Testis (tissue), 3 donors: ENCODE results near the gene EVC. TPM values are rescaled to one million over a fixed set of nuclear protein-coding genes. Genes with fewer than 3 reads are reported as not detected.

ENCODE experiments used
- DNase-seq: peaks from one replicate; pipeline ENCODE4 v3.0.0-alpha.2; 2019
- H3K27ac ChIP-seq, 2 donors: fragments of 200-600 bp; sonication (generic); one replicate each; pipeline ENCODE4 v1.5.1; 2019
- H3K27me3 ChIP-seq: fragments of 200-600 bp; sonication (generic); one replicate; pipeline ENCODE4 v1.5.1; 2019
- H3K36me3 ChIP-seq: fragments of 200-600 bp; sonication (generic); one replicate; pipeline ENCODE4 v1.5.1; 2017; ENCODE audit warnings: low read depth; ENCODE audit errors: missing control alignments
- H3K4me1 ChIP-seq: fragments of 200-600 bp; sonication (generic); one replicate; pipeline ENCODE4 v1.5.1; 2019
- H3K4me3 ChIP-seq, 2 donors: fragments of 200-600 bp; sonication (generic); one replicate each; pipeline ENCODE4 v1.5.1; 2017 to 2019
- H3K9me3 ChIP-seq: fragments of 200-600 bp; sonication (generic); one replicate; pipeline ENCODE4 v1.5.1; 2017
- POLR2A ChIP-seq: fragments of 450-650 bp; IDR thresholded peaks from one replicate; pipeline ENCODE4 v1.6.1; 2017; ENCODE audit warnings: antibody characterized with exemption, mild to moderate bottlenecking, moderate library complexity
- WGBS, 2 donors: methylation state at CpG; one replicate each; pipeline ENCODE4 v1.1.5; 2018; 5-methylcytosine and 5-hydroxymethylcytosine counted together
- intact Hi-C: fragments of 100-400 bp; cut with DNase I; formaldehyde crosslinking; loops from one replicate; pipeline ENCODE4 v1.15.1; 2023; ENCODE audit warnings: low total_unique reads
- polyA plus RNA-seq: library from polyadenylated mRNA; stranded (reverse); fragments of 350-450 nt; fragmentation: Illumina TruSeq; extraction: RNeasy Lipid Tissue Mini Kit (QIAGEN cat#74804); gene quantifications from one replicate; pipeline ENCODE4 v1.2.3, GENCODE V29; 2014; ENCODE audit warnings: low read depth, low replicate concordance; ENCODE audit not compliant: insufficient read depth
- total RNA-seq, 2 donors: library from RNA; depleted of rRNA; stranded (reverse); fragments of >200 nt; gene quantifications; one replicate each; pipeline ENCODE4 v1.2.3, GENCODE V29; 2016
- TF ChIP-seq, protein P1 (sequence below), 3 experiments: fragments of 450-650 bp in 2 of 3; fragments of 200-600 bp in 1 of 3; sonication (generic) in 1 of 3; IDR thresholded peaks; one replicate each; pipeline ENCODE4 v1.5.1; 2016 to 2019; ENCODE audit warnings: antibody characterized with exemption in 3 of 3, mild to moderate bottlenecking in 2 of 3, moderate library complexity in 1 of 3

Gene EVC
- total and polyA plus RNA-seq, 3 donors from 2014 or later, result 9.0 to 39.6 (median 33.4) TPM

DNA sequence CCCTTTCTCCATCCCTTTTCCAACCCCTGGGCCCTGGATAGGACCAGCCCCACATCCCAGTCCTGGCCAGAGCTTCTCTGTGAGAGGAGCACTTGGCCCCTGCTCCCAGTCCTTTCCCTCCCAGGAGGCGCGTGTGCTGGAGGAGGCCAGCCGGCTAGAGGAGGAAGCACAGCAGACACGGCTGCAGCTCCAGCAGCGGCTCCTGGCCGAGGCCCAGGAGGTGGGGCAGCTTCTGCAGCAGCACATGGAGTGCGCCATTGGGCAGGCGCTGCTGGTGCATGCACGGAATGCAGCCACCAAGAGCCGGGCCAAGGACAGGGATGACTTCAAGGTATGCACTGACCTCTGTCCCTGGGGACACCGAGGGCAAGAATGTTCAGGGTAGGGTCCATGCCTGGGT lies 87.5 kb downstream of the EVC start:
- no peaks in the 10 kb centered on the region for H3K4me1 ChIP-seq
- no peak for TF ChIP-seq POLR2A
- TF ChIP-seq, protein P1, sequence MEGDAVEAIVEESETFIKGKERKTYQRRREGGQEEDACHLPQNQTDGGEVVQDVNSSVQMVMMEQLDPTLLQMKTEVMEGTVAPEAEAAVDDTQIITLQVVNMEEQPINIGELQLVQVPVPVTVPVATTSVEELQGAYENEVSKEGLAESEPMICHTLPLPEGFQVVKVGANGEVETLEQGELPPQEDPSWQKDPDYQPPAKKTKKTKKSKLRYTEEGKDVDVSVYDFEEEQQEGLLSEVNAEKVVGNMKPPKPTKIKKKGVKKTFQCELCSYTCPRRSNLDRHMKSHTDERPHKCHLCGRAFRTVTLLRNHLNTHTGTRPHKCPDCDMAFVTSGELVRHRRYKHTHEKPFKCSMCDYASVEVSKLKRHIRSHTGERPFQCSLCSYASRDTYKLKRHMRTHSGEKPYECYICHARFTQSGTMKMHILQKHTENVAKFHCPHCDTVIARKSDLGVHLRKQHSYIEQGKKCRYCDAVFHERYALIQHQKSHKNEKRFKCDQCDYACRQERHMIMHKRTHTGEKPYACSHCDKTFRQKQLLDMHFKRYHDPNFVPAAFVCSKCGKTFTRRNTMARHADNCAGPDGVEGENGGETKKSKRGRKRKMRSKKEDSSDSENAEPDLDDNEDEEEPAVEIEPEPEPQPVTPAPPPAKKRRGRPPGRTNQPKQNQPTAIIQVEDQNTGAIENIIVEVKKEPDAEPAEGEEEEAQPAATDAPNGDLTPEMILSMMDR (IDR thresholded peaks at IDR 0.05), result no peak
- no peaks in the 10 kb centered on the region for H3K36me3 ChIP-seq
- H3K4me3 ChIP-seq, result no peak overlapping the region
- no peaks in the 10 kb centered on the region for H3K27me3 ChIP-seq
- H3K9me3 ChIP-seq, result no peaks in the 10 kb centered on the region
- intact Hi-C loops, result no loop called here
- H3K27ac ChIP-seq, result no peak overlapping the region
- WGBS, 2 donors, result 79 to 84% methylated on average over 6 to 11 of the region's 11 CpGs
- DNase-seq, result peak; percentile 20

- Histone ChIP-seq H3K27me3 (no peaks in the 10 kb centered on the region), H3K9me3 (no peaks in the 10 kb centered on the region), H3K4me3 (no peak overlapping the region), H3K36me3 (no peaks in the 10 kb centered on the region), H3K27ac (no peak overlapping the region), H3K4me1 (no peaks in the 10 kb centered on the region)
- WGBS, 2 donors, result 82 to 95% methylated on average over 11 of the region's 11 CpGs
- DNase-seq, result no peak
- intact Hi-C loops, result no loop called here
- TF ChIP-seq, protein P1 (IDR thresholded peaks at IDR 0.05), result no peak
- TF ChIP-seq POLR2A, result no peak
Measured at GRCh38 chr4:5798946-5799345, 87.9 kb downstream of the EVC start.

DNA sequence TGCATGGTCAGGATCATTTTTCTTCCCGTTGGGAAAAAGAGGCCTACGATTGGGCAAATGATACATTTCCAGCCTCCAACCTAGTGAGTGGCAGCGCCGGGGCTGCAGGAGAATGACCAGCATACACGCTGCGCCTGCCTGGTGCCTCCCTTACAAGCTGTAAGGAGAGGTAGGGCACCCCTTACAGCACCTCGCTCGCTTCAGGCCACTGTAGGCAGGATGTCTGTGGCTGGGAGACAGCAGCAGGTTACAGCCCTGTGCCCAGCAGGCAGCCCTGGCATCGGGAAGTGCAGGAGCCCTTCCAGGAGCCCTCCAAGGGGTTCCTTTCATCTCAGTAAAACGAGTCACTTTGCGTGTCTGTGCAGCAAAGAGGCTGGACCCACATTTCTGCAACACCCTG lies 88.4 kb downstream of the EVC start:
- Histone ChIP-seq H3K27me3 (no peaks in the 10 kb centered on the region), H3K9me3 (no peaks in the 10 kb centered on the region), H3K36me3 (no peaks in the 10 kb centered on the region), H3K4me3 (no peak overlapping the region), H3K27ac (no peak overlapping the region), H3K4me1 (no peaks in the 10 kb centered on the region)
- DNase-seq, result no peak
- TF ChIP-seq POLR2A, result no peak
- TF ChIP-seq, protein P1 (IDR thresholded peaks at IDR 0.05), result no peak
- WGBS, 2 donors, result 91 to 93% methylated on average over 9 to 11 of the region's 11 CpGs
- intact Hi-C loops, result no loop called here

- Histone ChIP-seq H3K27me3 (no peaks in the 10 kb centered on the region), H3K27ac (no peak overlapping the region), H3K36me3 (no peaks in the 10 kb centered on the region), H3K4me1 (no peaks in the 10 kb centered on the region), H3K9me3 (no peaks in the 10 kb centered on the region), H3K4me3 (no peak overlapping the region)
- DNase-seq, result no peak
- intact Hi-C loops, result no loop called here
- 84 to 96% methylated on average over 10 of the region's 10 CpGs for WGBS, 2 donors
- no peak for TF ChIP-seq POLR2A
- TF ChIP-seq, protein P1 (IDR thresholded peaks at IDR 0.05), result no peak
Measured at GRCh38 chr4:5800496-5800895, 89.5 kb downstream of the EVC start.

GRCh38 chr4:5801696-5802095 lies 90.7 kb downstream of the EVC start:
- H3K4me1 ChIP-seq, result no peaks in the 10 kb centered on the region
- no peak overlapping the region for H3K27ac ChIP-seq
- no peak for DNase-seq
- WGBS, 2 donors, result 86 to 94% methylated on average over 12 to 13 of the region's 13 CpGs
- no peak overlapping the region for H3K4me3 ChIP-seq
- intact Hi-C loops, result no loop called here
- H3K36me3 ChIP-seq, result no peaks in the 10 kb centered on the region
- TF ChIP-seq POLR2A, result no peak
- no peaks in the 10 kb centered on the region for H3K9me3 ChIP-seq
- H3K27me3 ChIP-seq, result no peaks in the 10 kb centered on the region
